HG02678 (cell line): ENCODE results near the gene BTBD8.
"Not testable (repeated sequence)": the region's sequence is repeated elsewhere in the genome, so short reads cannot be mapped to it uniquely, and the experiment has no call there.

Experiments
- ATAC-seq: cut with Tn5 transposase; IDR thresholded peaks from one replicate; pipeline ENCODE4 v1.9.1; 2021; ENCODE audit warnings: mild to moderate bottlenecking, moderate library complexity; ENCODE audit not compliant: unreplicated experiment

The BTBD8 gene

DNA sequence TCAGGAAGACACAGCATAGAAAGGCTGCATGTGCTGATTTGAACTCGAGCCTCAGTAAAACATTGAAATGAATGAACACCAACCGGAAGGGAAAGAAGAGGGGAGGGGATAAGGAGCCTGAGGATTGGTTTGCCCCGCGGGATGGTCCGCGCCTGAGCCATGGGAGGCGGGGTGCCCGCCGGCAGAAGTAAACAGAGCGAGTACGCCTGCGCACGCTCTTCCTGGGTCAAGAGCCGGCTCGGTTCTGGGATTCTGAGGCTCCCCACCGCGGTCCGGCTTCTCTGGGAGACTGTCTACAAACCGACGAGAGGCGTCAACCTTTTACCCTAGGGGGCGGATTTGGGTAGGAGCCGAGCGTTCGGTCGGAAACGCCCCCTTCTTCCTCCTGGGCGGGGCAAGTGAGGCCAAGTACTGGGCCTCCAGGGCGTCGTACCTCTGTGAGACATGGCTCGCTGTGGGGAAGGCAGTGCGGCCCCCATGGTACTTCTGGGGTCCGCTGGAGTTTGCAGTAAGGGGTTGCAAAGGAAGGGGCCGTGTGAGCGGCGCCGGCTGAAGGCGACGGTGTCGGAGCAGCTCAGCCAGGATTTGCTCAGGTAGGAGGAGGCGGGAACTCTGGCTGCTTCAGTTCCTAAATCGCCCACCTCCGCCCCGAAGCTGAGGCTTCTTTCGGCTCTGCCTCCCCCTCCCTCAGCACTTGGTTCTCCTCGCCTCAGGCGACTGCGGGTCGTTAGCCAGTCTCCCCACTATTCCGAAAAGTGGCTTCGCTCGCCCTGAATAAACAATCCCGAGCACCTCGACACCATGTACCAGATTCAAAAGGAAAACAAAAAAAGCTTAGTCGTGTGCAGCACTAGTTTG is at the start of gene BTBD8:
Gene BTBD8 (plus strand): TSS at position 218 of the 858 bp plus-strand sequence. CDS start 227 bp downstream, at position 445.
- peak; percentile 95 for ATAC-seq

DNA sequence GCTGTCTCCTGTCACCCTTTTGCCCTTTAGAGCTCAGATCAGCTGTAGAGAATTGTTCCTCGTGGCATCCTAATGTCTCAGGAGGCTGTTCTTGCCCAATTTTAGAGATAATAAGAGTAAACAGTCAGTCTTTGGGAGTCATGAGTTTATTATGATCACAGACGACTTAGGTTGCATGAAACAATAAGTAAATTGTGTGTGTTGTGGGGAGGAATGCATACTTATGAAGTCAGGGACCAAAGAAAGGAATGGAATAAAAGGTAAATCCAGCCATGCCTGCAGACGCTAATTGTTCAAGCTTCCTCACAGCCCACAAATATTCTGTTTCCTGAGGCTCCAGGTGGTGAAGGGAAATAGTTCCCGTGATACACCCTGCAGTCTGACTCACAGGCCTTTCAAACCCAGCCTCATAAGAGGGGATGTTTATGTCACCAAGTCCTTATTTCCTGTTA is 49.5 kb upstream of the BTBD8 start:
- ATAC-seq: no peak

DNA sequence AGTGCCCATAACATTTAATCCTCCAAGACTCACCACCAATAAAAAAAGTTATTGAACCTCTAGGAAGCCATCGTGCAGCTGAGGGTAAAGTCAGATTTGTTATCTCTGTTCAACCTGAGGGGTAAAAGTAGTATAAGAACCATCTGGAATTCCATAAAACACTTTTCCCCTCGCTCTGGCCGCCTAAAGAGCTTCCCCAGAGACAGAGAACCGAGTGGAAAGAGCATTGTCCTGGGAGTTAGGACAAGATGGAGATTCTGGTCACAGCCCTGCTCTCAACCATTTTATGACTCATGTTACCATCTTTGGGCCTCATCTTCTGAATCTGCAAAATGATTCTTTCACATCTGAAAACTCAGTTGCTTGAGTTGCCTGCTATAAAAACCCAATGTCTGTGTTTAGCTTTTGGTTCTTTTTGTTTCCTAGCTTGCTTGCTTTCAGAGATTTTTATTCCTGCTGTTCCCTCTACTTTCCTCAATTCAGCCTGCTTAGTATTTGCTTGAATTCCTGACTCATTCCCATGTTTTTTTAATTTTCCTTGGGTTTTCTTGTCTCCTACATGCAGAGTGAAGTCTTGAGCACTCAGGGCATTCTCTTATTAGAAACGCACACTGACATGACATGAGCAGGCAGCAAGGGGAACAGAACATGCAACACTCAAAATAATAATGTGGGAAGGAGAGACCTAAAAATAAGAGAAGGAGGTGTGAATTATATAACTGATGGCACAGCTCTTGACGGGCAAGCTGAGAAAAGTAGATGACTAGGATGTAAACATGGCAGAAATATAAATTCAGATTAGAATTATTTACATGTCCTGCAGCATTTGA is 48.6 kb upstream of the BTBD8 start:
- ATAC-seq: no peak

GRCh38 chr1:92037400-92037799 is 42.7 kb upstream of the BTBD8 start:
- no peak for ATAC-seq

DNA sequence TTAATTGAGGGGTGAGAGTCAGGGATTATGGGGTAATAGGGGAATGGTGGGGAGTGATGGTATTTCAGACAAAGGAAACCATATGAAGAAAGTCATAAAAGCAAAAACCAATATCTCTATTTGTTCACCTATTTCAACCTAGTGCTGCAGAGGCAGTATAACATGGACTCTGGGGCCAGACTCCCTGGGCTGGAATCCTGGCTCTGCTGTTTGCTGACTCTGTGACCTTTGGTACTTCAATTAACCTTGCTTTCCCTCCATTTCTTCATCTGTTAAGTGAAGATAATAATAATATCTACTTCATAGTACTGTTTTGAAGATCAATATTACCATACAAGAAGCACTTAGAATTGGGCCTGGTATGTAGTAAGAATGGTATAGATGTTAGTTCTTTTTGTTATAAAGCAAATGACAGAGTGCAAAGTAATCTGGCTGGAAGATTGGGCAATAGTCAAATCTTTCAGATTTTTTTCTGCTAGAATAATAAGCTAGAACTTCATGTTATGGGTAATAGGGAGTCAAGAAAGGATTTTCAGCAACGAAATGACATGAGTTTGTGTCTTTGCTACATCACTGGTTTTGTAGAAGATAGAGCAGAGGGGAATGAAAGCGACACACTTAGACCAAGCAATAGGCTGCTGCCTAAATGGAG is 41.3 kb upstream of the BTBD8 start:
- ATAC-seq: no peak

GRCh38 chr1:92040971-92041370 is 39.2 kb upstream of the BTBD8 start:
- ATAC-seq: no peak

DNA sequence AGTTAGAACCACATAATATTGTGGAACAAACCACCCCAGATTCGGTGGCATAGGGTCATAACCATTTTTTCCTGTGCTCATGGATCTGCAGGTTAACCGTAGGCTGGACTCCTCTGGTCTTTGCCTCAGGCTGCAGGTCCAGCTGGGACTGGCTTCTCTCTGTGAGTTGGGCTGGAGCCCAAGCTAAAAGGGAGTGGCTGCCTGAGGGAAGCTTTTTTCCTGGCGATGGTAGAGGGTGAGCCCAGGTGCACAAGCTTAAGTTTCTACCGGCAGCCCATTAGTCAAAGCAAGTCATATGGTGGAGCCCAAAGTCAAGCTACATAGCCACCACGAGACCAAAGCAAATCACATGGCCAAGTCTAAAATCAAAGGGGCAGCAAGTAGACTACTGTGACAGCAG is 36.5 kb upstream of the BTBD8 start:
- ATAC-seq: no peak

GRCh38 chr1:92045766-92046495 is 34.2 kb upstream of the BTBD8 start:
- no peak for ATAC-seq

- no peak for ATAC-seq
Observed at GRCh38 chr1:92051948-92052347, 28.2 kb upstream of the BTBD8 start.

DNA sequence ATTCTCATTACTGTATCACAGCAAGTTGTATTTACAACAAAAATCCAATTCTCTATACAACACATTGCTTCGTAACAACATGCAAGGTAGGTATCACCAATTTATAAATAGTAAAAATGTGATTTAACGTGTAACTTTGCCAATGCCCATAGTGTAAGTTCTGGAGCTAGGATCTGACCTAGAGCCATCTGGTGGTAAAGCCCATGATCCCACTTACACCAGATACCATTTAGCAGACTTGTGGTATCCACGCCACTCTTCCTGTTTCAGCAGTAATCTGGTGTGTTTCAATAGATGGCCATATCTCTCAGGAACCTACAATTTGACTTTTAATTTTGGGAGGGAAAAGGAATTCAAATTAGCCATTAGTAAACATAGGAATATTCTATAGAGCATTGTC is 15.1 kb upstream of the BTBD8 start:
- ATAC-seq: no peak

GRCh38 chr1:92066321-92066720 is 13.8 kb upstream of the BTBD8 start:
- ATAC-seq: no peak

DNA sequence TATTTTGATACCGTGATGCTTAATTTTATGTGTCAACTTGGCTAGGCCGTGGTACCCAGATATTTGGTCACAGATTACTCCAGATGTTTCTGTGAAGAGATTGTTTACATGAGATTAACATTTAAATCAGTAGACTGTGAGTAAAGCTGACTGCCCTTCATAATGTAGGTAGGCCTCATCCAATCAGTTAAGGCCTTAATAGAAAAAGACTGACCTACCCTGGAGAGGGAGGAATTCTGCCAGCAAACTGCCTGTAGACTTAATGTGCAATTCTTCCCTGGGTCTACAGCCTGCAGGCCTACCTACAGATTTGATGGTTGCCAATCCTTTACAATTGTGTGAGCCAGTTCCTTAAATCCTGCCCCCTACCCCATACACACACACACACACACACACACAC is 9.3 kb upstream of the BTBD8 start:
- no peak for ATAC-seq

- ATAC-seq: not testable (repeated sequence)
Observed at GRCh38 chr1:92074446-92074845, 5.7 kb upstream of the BTBD8 start.

- ATAC-seq: no peak
Observed at GRCh38 chr1:92075311-92075710, 4.8 kb upstream of the BTBD8 start, which contains the start of gene SETSIP. Gene SETSIP, minus strand, starts transcription at chr1:92075411. Its CDS starts 0 bp downstream, at chr1:92075411.

GRCh38 chr1:92076363-92076762 is 3.8 kb upstream of the BTBD8 start:
- ATAC-seq: no peak

DNA sequence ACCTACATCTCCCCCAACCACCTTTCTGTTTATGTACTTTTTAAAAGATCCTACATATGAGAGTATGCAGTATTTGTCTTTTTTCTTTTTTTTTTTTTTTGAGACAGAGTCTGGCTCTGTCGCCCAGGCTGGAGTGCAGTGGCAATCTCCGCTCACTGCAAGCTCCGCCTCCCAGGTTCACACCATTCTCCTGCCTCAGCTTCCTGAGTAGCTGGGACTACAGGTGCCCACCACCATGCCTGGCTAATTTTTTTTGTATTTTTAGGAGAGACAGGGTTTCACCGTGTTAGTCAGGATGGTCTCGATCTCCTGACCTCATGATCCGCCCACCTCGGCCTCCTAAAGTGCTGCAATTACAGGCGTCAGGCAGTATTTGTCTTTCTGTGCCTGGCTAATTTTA is 2.1 kb upstream of the BTBD8 start:
- ATAC-seq: not testable (repeated sequence)

DNA sequence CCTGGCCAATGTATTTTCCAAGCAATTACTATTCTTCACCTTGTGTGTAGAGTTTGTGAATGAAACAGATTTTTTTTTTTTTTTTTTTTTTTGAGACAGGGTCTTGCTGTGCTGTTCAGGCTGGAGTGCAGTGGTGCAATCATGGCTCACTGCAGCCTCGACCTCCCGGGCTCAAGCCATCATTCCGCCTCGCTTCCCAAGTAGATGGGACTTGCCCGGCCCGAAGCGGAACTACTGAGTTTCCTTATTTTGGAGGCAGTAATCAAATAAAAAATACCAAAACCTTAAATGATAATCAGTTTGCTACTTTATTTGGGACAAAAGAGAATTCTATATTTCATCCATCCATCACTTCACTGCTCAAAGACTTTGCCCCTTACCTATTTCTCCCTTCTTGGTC is 704 bp upstream of the BTBD8 start:
- ATAC-seq: no peak

DNA sequence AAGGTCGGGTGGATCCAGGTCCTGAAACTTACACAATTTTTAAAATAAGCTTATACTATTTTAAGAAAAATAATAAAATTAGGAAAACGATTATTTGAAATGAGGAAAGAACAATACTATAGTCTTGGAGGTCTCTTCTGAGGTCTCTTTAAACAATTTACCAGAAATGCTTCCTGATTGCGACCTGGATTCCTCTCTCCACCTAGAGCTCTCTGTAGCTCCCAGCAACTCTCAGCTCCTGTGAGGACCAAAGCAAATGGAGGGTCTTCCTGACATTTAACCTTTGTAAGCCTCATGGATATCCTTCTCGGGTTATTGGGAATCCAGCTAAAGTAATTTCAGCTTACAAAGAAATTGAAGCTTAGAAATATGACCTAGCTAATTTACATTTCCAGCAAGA is 886 bp downstream of the BTBD8 start:
- no peak for ATAC-seq

- ATAC-seq: no peak
Observed at GRCh38 chr1:92084651-92085050, 4.5 kb downstream of the BTBD8 start.

GRCh38 chr1:92085727-92086126 is 5.6 kb downstream of the BTBD8 start:
- ATAC-seq: no peak

GRCh38 chr1:92087542-92087941 is 7.4 kb downstream of the BTBD8 start:
- no peak for ATAC-seq
